ENCODE measurements around the gene HIPK4. TPM values are rescaled to one million over a fixed set of nuclear protein-coding genes. Genes with fewer than 3 reads are reported as not detected.

The HIPK4 gene
- total and polyA plus RNA-seq, 2 of the 8 experiments (the other 6 are each of a cell fraction or from before 2014, with no cell fraction given) = 0.15 to 0.57 TPM

GRCh38 chr19:40400559-40400958 lies 10.6 kb upstream of the HIPK4 start:
- no peaks in the 10 kb centered on the region for H3K36me3 ChIP-seq (ENCODE audit: control insufficient read depth in 2 of 4, insufficient read depth in 4 of 4, low read length in 3 of 4)
- H3K4me1 ChIP-seq (replicated peaks in 1 of 4; ENCODE audit: control insufficient read depth in 3 of 4, insufficient read depth in 4 of 4, low read length in 3 of 4) = peaks cover 0 to 7% (median 4%) of the 10 kb centered on the region in 4 experiments; a peak in 5 of 7 replicates
- H3K27ac ChIP-seq (ENCODE audit: low read depth, low read length) = no peak overlapping the region
- TF ChIP-seq PHF8 (conservative IDR thresholded peaks at IDR 0.05; ENCODE audit: low read depth, low read length) (no peak), CHD1 (IDR thresholded peaks at IDR 0.05; ENCODE audit: low read depth, low read length) (no peak), EP300 (IDR thresholded peaks at IDR 0.05; ENCODE audit: borderline replicate concordance in 1 of 2, low read depth in 2 of 2, low read length in 2 of 2) (no peak), SRF (IDR thresholded peaks at IDR 0.05; ENCODE audit: low read depth, low read length) (no peak), HDAC6 (IDR thresholded peaks at IDR 0.05; ENCODE audit: low read depth, low read length) (no peak), JUND (IDR thresholded peaks at IDR 0.05; ENCODE audit: low read length) (no peak), SIX5 (IDR thresholded peaks at IDR 0.05; ENCODE audit: low read depth, low read length) (no peak)
- H3K56ac ChIP-seq (replicated peaks; ENCODE audit: insufficient read length, low read depth, low read length) = no peak overlapping the region
- H3K79me1 ChIP-seq (ENCODE audit: low read depth, low read length) = no peaks in the 10 kb centered on the region
- no peak overlapping the region for H4K5ac ChIP-seq (ENCODE audit: insufficient read length, low read depth, low read length)
- no peak overlapping the region for H4K91ac ChIP-seq (replicated peaks; ENCODE audit: insufficient read length, low read length)
- H2BK20ac ChIP-seq (ENCODE audit: low read length) = no peak overlapping the region
- H2BK120ac ChIP-seq (replicated peaks; ENCODE audit: low read depth, low read length) = no peak overlapping the region
- H3K4me2 ChIP-seq (ENCODE audit: insufficient read depth in 1 of 2, low read depth in 2 of 2, low read length in 2 of 2) = no peak overlapping the region
- no peak overlapping the region for H3K9ac ChIP-seq (replicated peaks in 1 of 4; ENCODE audit: extremely low read depth in 1 of 4, low read depth in 3 of 4, low read length in 3 of 4)
- ChIA-PET CTCF (ENCODE audit: partially characterized antibody) (interaction anchor here (2.1 kb wide), 1 partner anchor 34 kb away, joined by 5 read pairs; no protein-coding TSS in a partner anchor), POLR2A (ENCODE audit: partially characterized antibody) (interaction anchor here (1.1 kb wide), 1 partner anchor 11 kb away, joined by 3 read pairs; no protein-coding TSS in a partner anchor)
- no peak overlapping the region for H3K4me3 ChIP-seq (ENCODE audit: extremely low read depth in 1 of 4, insufficient read depth in 2 of 4, low read depth in 3 of 4, low read length in 4 of 4)
- H2AFZ ChIP-seq (ENCODE audit: low read length) = no peak overlapping the region
- FAIRE-seq = no peak
- no peak overlapping the region for H2BK5ac ChIP-seq (ENCODE audit: low read depth, low read length)
- H2BK15ac ChIP-seq (ENCODE audit: low read length) = no peak overlapping the region
- H4K8ac ChIP-seq (ENCODE audit: extremely low read depth, insufficient read depth, low read length) = no peak overlapping the region
- no peak for DNase-seq (ENCODE audit: low read depth in 1 of 2, low spot score in 2 of 2)
- peaks cover 9% of the 10 kb centered on the region; the same call in 1 of the 2 replicates for H3K23me2 ChIP-seq (ENCODE audit: low read depth, low read length)
- H3K4ac ChIP-seq (replicated peaks; ENCODE audit: insufficient read length, low read depth, low read length) = no peak overlapping the region
- no peak overlapping the region for H2BK12ac ChIP-seq (ENCODE audit: low read depth, low read length)
- no peaks in the 10 kb centered on the region for H3K9me3 ChIP-seq (ENCODE audit: insufficient read depth in 2 of 2, low read depth in 1 of 2, low read length in 1 of 2)
- no peaks in the 10 kb centered on the region for H3K79me2 ChIP-seq (ENCODE audit: control insufficient read depth in 1 of 2, insufficient read depth in 2 of 2, low read length in 2 of 2)
- no peak overlapping the region for H3K14ac ChIP-seq (ENCODE audit: insufficient read length)
- no peak overlapping the region for H3K23ac ChIP-seq (ENCODE audit: insufficient read length)
- H4K20me1 ChIP-seq (replicated peaks in 1 of 2; ENCODE audit: control insufficient read depth in 1 of 2, insufficient read depth in 2 of 2, low read length in 2 of 2) = peaks cover 0 to 1% of the 10 kb centered on the region in 2 experiments
- H2AK5ac ChIP-seq (ENCODE audit: low read depth, low read length) = no peak overlapping the region; the same call in 1 of the 2 replicates
- H3K27me3 ChIP-seq (replicated peaks in 1 of 4; ENCODE audit: control insufficient read depth in 3 of 4, extremely low read depth in 1 of 4, insufficient read depth in 3 of 4, low read length in 3 of 4) = peaks cover 0 to 8% (median 5%) of the 10 kb centered on the region in 4 experiments; a peak in 6 of 7 replicates
- WGBS, 2 experiments (ENCODE audit: extremely low coverage in 1 of 2, insufficient coverage in 1 of 2, insufficient read length in 1 of 2, insufficient replicate concordance in 2 of 2, low coverage in 1 of 2, low lambda C conversion rate in 2 of 2, missing lambda C conversion rate in 1 of 2) = 100% methylated on average over 2 of the region's 3 CpGs; no CpG with 5 or more reads in 1 of the 2 experiments
- no peak overlapping the region for H3K18ac ChIP-seq (ENCODE audit: extremely low read depth, low read length)

Measured in H1 (cell line).